GM23248 (cell line): ENCODE measurements around the gene ZNF507. TPM values are rescaled to one million over a fixed set of nuclear protein-coding genes. Genes with fewer than 3 reads are reported as not detected.
A peak's percentile ranks its signal among the peaks of the same experiment; 100 is the strongest.

Experiments
- DNase-seq: peaks from one replicate; pipeline ENCODE4 v3.0.0-alpha.2; 2015
- H2AFZ ChIP-seq: fragments of 200-600 bp; sonication (generic); 2 replicates; pipeline ENCODE4 v1.6.1; 2016; ENCODE audit warnings: antibody characterized with exemption
- H3F3A ChIP-seq: fragments of 200-600 bp; sonication (generic); 2 replicates; pipeline ENCODE4 v1.6.1; 2016; ENCODE audit warnings: mild to moderate bottlenecking, antibody characterized with exemption, mixed run types; ENCODE audit not compliant: insufficient read depth
- H3K27ac ChIP-seq: fragments of 200-600 bp; sonication (generic); 2 replicates; pipeline ENCODE4 v1.5.1; 2016; ENCODE audit warnings: mild to moderate bottlenecking
- H3K27me3 ChIP-seq: fragments of 200-600 bp; sonication (generic); replicated peaks from 2 replicates; pipeline ENCODE4 v1.6.1; 2016; ENCODE audit warnings: mild to moderate bottlenecking; ENCODE audit not compliant: insufficient read depth
- H3K36me3 ChIP-seq: fragments of 200-600 bp; sonication (generic); 2 replicates; pipeline ENCODE4 v1.6.1; 2016; ENCODE audit warnings: low read depth, mild to moderate bottlenecking
- H3K4me1 ChIP-seq: fragments of 200-600 bp; sonication (generic); 2 replicates; pipeline ENCODE4 v1.6.1; 2016; ENCODE audit warnings: mild to moderate bottlenecking; ENCODE audit not compliant: insufficient read depth
- H3K4me2 ChIP-seq: fragments of 200-600 bp; sonication (generic); one replicate; pipeline ENCODE4 v1.6.1; 2016; ENCODE audit warnings: mild to moderate bottlenecking; ENCODE audit not compliant: unreplicated experiment
- H3K4me3 ChIP-seq: fragments of 200-600 bp; sonication (generic); 2 replicates; pipeline ENCODE4 v1.5.1; 2016; ENCODE audit warnings: mild to moderate bottlenecking
- H3K79me2 ChIP-seq: fragments of 200-600 bp; sonication (generic); 2 replicates; pipeline ENCODE4 v1.6.1; 2016; ENCODE audit warnings: mild to moderate bottlenecking; ENCODE audit not compliant: insufficient read depth
- H3K9ac ChIP-seq: fragments of 200-600 bp; sonication (generic); 2 replicates; pipeline ENCODE4 v1.6.1; 2016; ENCODE audit warnings: mild to moderate bottlenecking
- H3K9me2 ChIP-seq: fragments of 200-600 bp; sonication (generic); 2 replicates; pipeline ENCODE4 v1.6.1; 2016; ENCODE audit warnings: mixed run types, mild to moderate bottlenecking, moderate library complexity; ENCODE audit not compliant: insufficient read depth
- H3K9me3 ChIP-seq: fragments of 200-600 bp; sonication (generic); one replicate; pipeline ENCODE4 v1.6.1; 2017; ENCODE audit warnings: low read depth
- H4K20me1 ChIP-seq: fragments of 200-600 bp; sonication (generic); 2 replicates; pipeline ENCODE4 v1.6.0; 2016; ENCODE audit not compliant: insufficient read depth
- EZH2 ChIP-seq: fragments of 200-600 bp; sonication (generic); IDR thresholded peaks from 2 replicates; pipeline ENCODE4 v1.6.1; 2018; ENCODE audit warnings: antibody characterized with exemption, mild to moderate bottlenecking; ENCODE audit not compliant: insufficient read depth, poor library complexity, severe bottlenecking
- EZH2phosphoT487 ChIP-seq: fragments of 200-600 bp; sonication (generic); IDR thresholded peaks from 2 replicates; pipeline ENCODE4 v1.6.1; 2018; ENCODE audit warnings: antibody characterized with exemption, moderate library complexity, mild to moderate bottlenecking, low read depth; ENCODE audit not compliant: insufficient read depth
- WGBS, 2 experiments: methylation state at CpG; one replicate each; pipeline ENCODE4 v1.1.6; 2015 to 2017; ENCODE audit warnings: low lambda C conversion rate in 2 of 2, low coverage in 1 of 2; ENCODE audit errors: missing lambda C conversion rate in 2 of 2; 5-methylcytosine and 5-hydroxymethylcytosine counted together
- in situ Hi-C: fragments of 300-500 bp; cut with MboI; formaldehyde crosslinking; loops from 2 replicates; pipeline ENCODE4 v1.15.0; 2020
- polyA plus RNA-seq: library from polyadenylated mRNA; unstranded; fragments of >200 nt; fragmentation: Nextera tagmentation; extraction: Ambion mirVana; gene quantifications from 2 replicates; pipeline ENCODE4 v1.2.1, GENCODE V29; 2016
- total RNA-seq: library from RNA; depleted of rRNA; stranded (reverse); fragments of >200 nt; shearing (Covaris generic); gene quantifications from 2 replicates; pipeline ENCODE4 v1.2.3, GENCODE V29; 2014

Gene ZNF507
- total and polyA plus RNA-seq, 2 experiments from 2014 or later: 4.9 to 5.2 TPM

DNA sequence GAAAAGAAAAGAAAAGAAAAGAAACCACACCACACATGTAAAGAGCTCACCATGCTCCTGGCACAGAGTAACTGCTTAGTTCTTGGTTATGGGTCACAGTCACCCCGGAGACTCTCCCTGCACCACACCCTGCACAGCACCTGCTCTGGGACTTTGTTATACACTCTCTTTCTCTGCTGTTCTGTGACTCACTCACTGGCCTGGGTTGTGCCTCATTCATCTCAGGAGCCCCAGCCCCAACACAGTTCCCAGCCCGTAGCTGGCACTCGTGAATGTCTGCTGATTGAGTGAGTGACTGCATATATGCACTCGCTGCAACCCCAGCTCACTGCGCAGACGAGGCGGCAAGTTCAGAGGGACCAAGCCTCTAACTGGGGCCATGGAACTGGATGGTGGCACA lies 22.9 kb upstream of the ZNF507 start:
- H3K9me3 ChIP-seq: no peaks in the 10 kb centered on the region
- no peaks in the 10 kb centered on the region for H3K36me3 ChIP-seq
- H3K79me2 ChIP-seq: no peaks in the 10 kb centered on the region
- no peak overlapping the region for H2AFZ ChIP-seq
- no peaks in the 10 kb centered on the region for H3K4me1 ChIP-seq
- no peaks in the 10 kb centered on the region for H4K20me1 ChIP-seq
- DNase-seq: no peak
- H3K27ac ChIP-seq: no peak overlapping the region
- no peaks in the 10 kb centered on the region for H3F3A ChIP-seq
- in situ Hi-C loops: no loop called here
- no peaks in the 10 kb centered on the region for H3K9me2 ChIP-seq
- H3K4me3 ChIP-seq: no peak overlapping the region
- no peaks in the 10 kb centered on the region; the same call in 1 of the 2 replicates for H3K27me3 ChIP-seq
- 64 to 76% methylated on average over 7 of the region's 7 CpGs for WGBS, 2 experiments
- H3K9ac ChIP-seq: no peak overlapping the region
- TF ChIP-seq EZH2phosphoT487: no peak
- TF ChIP-seq EZH2: no peak
- no peak overlapping the region for H3K4me2 ChIP-seq

DNA sequence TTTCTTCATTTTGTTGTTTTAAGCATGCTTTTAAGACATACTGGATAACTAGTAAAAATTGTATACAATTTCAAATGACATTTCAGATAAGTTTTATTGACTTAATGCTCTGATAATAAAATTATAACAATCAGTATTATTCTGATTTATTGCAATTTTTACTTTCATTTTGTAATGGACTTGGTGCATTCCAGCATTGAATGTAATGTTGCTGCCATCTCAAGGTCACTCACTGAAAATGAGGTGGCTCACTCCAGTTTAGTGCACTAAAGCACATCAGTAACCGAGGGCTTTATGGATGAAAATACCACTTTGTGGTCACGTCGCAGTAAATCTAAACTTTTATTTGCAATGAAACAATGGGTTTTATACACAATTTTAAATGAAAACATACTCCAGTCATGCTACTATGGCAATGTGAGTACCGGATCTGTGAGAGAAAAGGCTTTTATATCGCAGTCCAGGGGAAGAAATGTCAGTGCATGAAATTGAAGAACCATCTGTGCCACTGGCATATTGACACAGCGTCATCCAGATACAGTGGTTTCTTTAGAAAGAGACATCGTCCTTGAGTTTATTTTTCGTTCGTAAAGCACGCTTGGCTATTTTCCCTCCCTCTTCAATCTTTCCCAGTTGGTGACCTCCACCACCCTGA lies 20.7 kb upstream of the ZNF507 start:
- in situ Hi-C loops: loop anchor here (25.0 kb wide), 1 partner anchor 238 kb away; no protein-coding TSS in a partner anchor
- no peak overlapping the region for H2AFZ ChIP-seq
- H3F3A ChIP-seq: no peaks in the 10 kb centered on the region
- H4K20me1 ChIP-seq: no peaks in the 10 kb centered on the region
- H3K79me2 ChIP-seq: no peaks in the 10 kb centered on the region
- 47 to 53% methylated on average over 10 of the region's 10 CpGs for WGBS, 2 experiments
- H3K9me3 ChIP-seq: no peaks in the 10 kb centered on the region
- peak; percentile 24 for DNase-seq
- no peaks in the 10 kb centered on the region for H3K36me3 ChIP-seq
- no peaks in the 10 kb centered on the region for H3K9me2 ChIP-seq
- H3K4me2 ChIP-seq: no peak overlapping the region
- H3K27ac ChIP-seq: no peak overlapping the region
- H3K4me3 ChIP-seq: no peak overlapping the region
- no peaks in the 10 kb centered on the region for H3K4me1 ChIP-seq
- no peaks in the 10 kb centered on the region; the same call in 1 of the 2 replicates for H3K27me3 ChIP-seq
- TF ChIP-seq EZH2phosphoT487 (no peak), EZH2 (no peak)
- no peak overlapping the region for H3K9ac ChIP-seq

DNA sequence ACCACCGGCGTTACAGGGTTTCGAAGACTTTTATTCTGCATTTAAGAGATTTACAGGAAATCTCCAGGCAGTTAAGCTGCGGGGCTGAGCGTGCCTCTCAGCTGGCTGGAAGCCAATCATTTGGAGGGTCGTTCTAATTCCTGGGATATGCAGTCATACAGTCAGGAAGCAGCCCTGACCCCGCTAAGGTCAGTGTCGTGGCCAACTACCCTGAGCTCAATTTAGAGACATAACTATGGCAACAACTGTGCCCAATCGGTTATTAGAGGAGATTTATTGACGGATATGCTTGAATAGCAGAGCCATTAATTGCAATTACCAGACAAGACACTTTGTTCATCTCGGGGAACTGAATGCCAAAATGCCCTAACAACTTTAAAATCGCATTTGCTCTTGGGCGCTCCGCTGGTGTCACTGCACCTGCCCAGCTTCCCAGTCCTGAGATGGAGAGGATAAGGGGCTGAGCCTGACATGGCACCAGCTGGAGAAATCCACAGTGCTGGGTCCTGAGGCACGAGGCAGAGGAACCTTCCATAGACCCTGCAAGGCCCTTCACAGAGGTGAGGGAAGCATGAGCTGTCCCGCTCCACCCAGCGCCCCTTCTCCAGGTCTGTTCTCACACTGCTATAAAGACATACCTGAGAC lies 15.1 kb upstream of the ZNF507 start:
- Histone ChIP-seq H3K27ac (no peak overlapping the region), H3K4me2 (no peak overlapping the region), H4K20me1 (no peaks in the 10 kb centered on the region), H3K4me3 (no peak overlapping the region), H3K9ac (no peak overlapping the region), H3F3A (no peaks in the 10 kb centered on the region), H2AFZ (no peak overlapping the region), H3K9me3 (no peaks in the 10 kb centered on the region), H3K36me3 (no peaks in the 10 kb centered on the region), H3K79me2 (no peaks in the 10 kb centered on the region), H3K27me3 (peaks cover 17% of the 10 kb centered on the region), H3K9me2 (no peaks in the 10 kb centered on the region), H3K4me1 (no peaks in the 10 kb centered on the region)
- TF ChIP-seq EZH2phosphoT487 (no peak), EZH2 (no peak)
- in situ Hi-C loops: loop anchor here (25.0 kb wide), 1 partner anchor 232 kb away; no protein-coding TSS in a partner anchor
- no peak for DNase-seq
- WGBS, 2 experiments: 63 to 69% methylated on average over 17 of the region's 17 CpGs

DNA sequence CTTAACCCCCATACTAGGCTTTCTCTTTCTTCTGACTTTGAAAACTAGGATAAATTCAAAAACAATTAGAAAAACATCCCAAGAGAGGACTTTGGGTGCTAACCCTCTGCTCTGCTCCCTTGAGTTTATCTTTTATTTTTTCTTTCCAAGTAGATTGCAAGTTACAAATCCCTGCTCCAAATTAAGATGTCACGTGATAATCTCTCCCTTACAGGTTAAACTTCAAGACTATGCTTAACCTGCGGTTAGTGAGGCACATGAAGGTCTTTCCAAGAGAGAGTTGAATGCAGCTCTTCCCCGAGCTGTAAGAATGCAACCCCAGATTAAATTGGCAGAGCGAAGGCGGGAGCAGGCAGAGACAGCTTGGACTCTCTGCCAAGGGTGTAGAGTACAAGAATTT lies 12.2 kb upstream of the ZNF507 start:
- no peak overlapping the region for H3K27ac ChIP-seq
- no peaks in the 10 kb centered on the region for H3K36me3 ChIP-seq
- TF ChIP-seq EZH2phosphoT487: no peak
- TF ChIP-seq EZH2: no peak
- DNase-seq: no peak
- H3K4me2 ChIP-seq: no peak overlapping the region
- 69 to 70% methylated on average over 5 of the region's 5 CpGs for WGBS, 2 experiments
- H3K9ac ChIP-seq: no peak overlapping the region
- H4K20me1 ChIP-seq: no peaks in the 10 kb centered on the region
- H3K27me3 ChIP-seq: peaks cover 17% of the 10 kb centered on the region
- H3K4me3 ChIP-seq: no peak overlapping the region
- H3K79me2 ChIP-seq: no peaks in the 10 kb centered on the region
- 0 out of 2 replicates have a peak, but pooled peaks cover 4% of the 10 kb centered on the region for H3K4me1 ChIP-seq
- no peaks in the 10 kb centered on the region for H3F3A ChIP-seq
- no peaks in the 10 kb centered on the region for H3K9me2 ChIP-seq
- H3K9me3 ChIP-seq: no peaks in the 10 kb centered on the region
- H2AFZ ChIP-seq: no peak overlapping the region
- in situ Hi-C loops: loop anchor here (25.0 kb wide), 1 partner anchor 229 kb away; no protein-coding TSS in a partner anchor
